HEK293 (cell line): ENCODE results near the gene CYP2S1.
A peak's percentile ranks its signal among the peaks of the same experiment; 100 is the strongest.

ENCODE experiments used
- CTCF ChIA-PET: fragments of 350-600 bp; formaldehyde crosslinking; extraction: SDS; loops from one replicate; lab custom pipeline; 2021; ENCODE audit warnings: antibody characterized with exemption; lab: Yijun Ruan, JAX
- POLR2A ChIA-PET: fragments of 300-600 bp; formaldehyde crosslinking; extraction: SDS; loops from one replicate; lab custom pipeline; 2020; ENCODE audit warnings: antibody characterized with exemption, inconsistent platforms; lab: Yijun Ruan, JAX
- H3K27ac ChIP-seq: fragments of 200-500 bp; sonication (Bioruptor generic); 2 replicates; pipeline ENCODE4 v1.5.1; 2014; ENCODE audit warnings: low read depth, low read length, control low read depth, inconsistent platforms; ENCODE audit errors: extremely low read depth
- H3K36me3 ChIP-seq, 2 experiments: fragments of 200-500 bp in 1 of 2; sonication (Bioruptor generic) in 1 of 2; 1 replicate in 1 of 2; 2 replicates in 1 of 2; pipeline ENCODE4 v1.5.1; 2014 to 2017; ENCODE audit warnings: inconsistent platforms in 2 of 2, low read length in 2 of 2; ENCODE audit not compliant: control insufficient read depth in 2 of 2, insufficient read depth in 1 of 2
- H3K4me1 ChIP-seq: fragments of 200-500 bp; sonication (Bioruptor generic); 2 replicates; pipeline ENCODE4 v1.5.1; 2014; ENCODE audit warnings: mild to moderate bottlenecking, low read length, inconsistent platforms; ENCODE audit not compliant: control insufficient read depth, insufficient read depth
- H3K4me3 ChIP-seq: 2 replicates; pipeline ENCODE4 v1.5.1; 2011; ENCODE audit warnings: low read depth, mild to moderate bottlenecking, control low read depth, low read length, moderate library complexity
- H3K9me3 ChIP-seq: fragments of 200-500 bp; sonication (Bioruptor generic); 2 replicates; pipeline ENCODE4 v1.5.1; 2014; ENCODE audit warnings: low read depth, low read length, inconsistent platforms; ENCODE audit not compliant: control insufficient read depth, insufficient read depth
- GLI4 ChIP-seq: fragments of 450-650 bp; formaldehyde crosslinking; IDR thresholded peaks from 2 replicates; pipeline ENCODE4 v1.5.1; 2016; ENCODE audit warnings: missing biosample characterization, missing genetic modification characterization
- GLIS2 ChIP-seq: fragments of 450-650 bp; formaldehyde crosslinking; IDR thresholded peaks from 2 replicates; pipeline ENCODE4 v1.5.1; 2016; ENCODE audit warnings: missing biosample characterization, missing genetic modification characterization
- HOXA7 ChIP-seq: sonication (generic); formaldehyde crosslinking; IDR thresholded peaks from 2 replicates; pipeline ENCODE4 v1.8.1; 2022; ENCODE audit warnings: missing genetic modification reagents, borderline replicate concordance
- KLF1 ChIP-seq: fragments of 450-650 bp; formaldehyde crosslinking; IDR thresholded peaks from 2 replicates; pipeline ENCODE4 v1.5.1; 2016; ENCODE audit warnings: missing biosample characterization, missing genetic modification characterization
- KLF17 ChIP-seq: fragments of 450-650 bp; formaldehyde crosslinking; IDR thresholded peaks from 2 replicates; pipeline ENCODE4 v1.5.1; 2016; ENCODE audit warnings: missing biosample characterization, missing genetic modification characterization
- KLF8 ChIP-seq: fragments of 450-650 bp; formaldehyde crosslinking; IDR thresholded peaks from 2 replicates; pipeline ENCODE4 v1.5.1; 2016; ENCODE audit warnings: missing biosample characterization, missing genetic modification characterization
- PRDM10 ChIP-seq: fragments of 450-650 bp; formaldehyde crosslinking; IDR thresholded peaks from 2 replicates; pipeline ENCODE4 v1.5.1; 2016; ENCODE audit warnings: missing biosample characterization, missing genetic modification characterization
- SP3 ChIP-seq: fragments of 450-650 bp; formaldehyde crosslinking; IDR thresholded peaks from 2 replicates; pipeline ENCODE4 v1.5.1; 2016; ENCODE audit warnings: missing biosample characterization, missing genetic modification characterization
- WT1 ChIP-seq: fragments of 450-650 bp; formaldehyde crosslinking; IDR thresholded peaks from 2 replicates; pipeline ENCODE4 v1.5.1; 2016; ENCODE audit warnings: missing biosample characterization, missing genetic modification characterization
- ZFHX2 ChIP-seq: fragments of 450-650 bp; formaldehyde crosslinking; conservative IDR thresholded peaks from 2 replicates; pipeline ENCODE4 v1.5.1; 2016; ENCODE audit warnings: missing biosample characterization, missing genetic modification characterization
- ZFP3 ChIP-seq: fragments of 450-650 bp; formaldehyde crosslinking; IDR thresholded peaks from 2 replicates; pipeline ENCODE4 v1.5.1; 2016; ENCODE audit warnings: low read depth, missing biosample characterization, missing genetic modification characterization
- ZFP69B ChIP-seq: fragments of 450-650 bp; formaldehyde crosslinking; IDR thresholded peaks from 2 replicates; pipeline ENCODE4 v1.5.1; 2016; ENCODE audit warnings: missing biosample characterization, missing genetic modification characterization
- ZNF132 ChIP-seq: fragments of 450-650 bp; formaldehyde crosslinking; IDR thresholded peaks from 2 replicates; pipeline ENCODE4 v1.5.1; 2017; ENCODE audit warnings: missing biosample characterization, missing genetic modification characterization, borderline replicate concordance
- ZNF140 ChIP-seq: fragments of 450-650 bp; formaldehyde crosslinking; IDR thresholded peaks from 2 replicates; pipeline ENCODE4 v1.5.1; 2016; ENCODE audit warnings: missing biosample characterization, missing genetic modification characterization
- ZNF23 ChIP-seq: fragments of 450-650 bp; formaldehyde crosslinking; IDR thresholded peaks from 2 replicates; pipeline ENCODE4 v1.5.1; 2016; ENCODE audit warnings: missing biosample characterization, missing genetic modification characterization, borderline replicate concordance
- ZNF449 ChIP-seq: fragments of 450-650 bp; formaldehyde crosslinking; IDR thresholded peaks from 2 replicates; pipeline ENCODE4 v1.5.1; 2017; ENCODE audit warnings: missing biosample characterization, mild to moderate bottlenecking, missing genetic modification characterization, moderate library complexity
- ZNF580 ChIP-seq: fragments of 450-650 bp; formaldehyde crosslinking; IDR thresholded peaks from 2 replicates; pipeline ENCODE4 v1.5.1; 2016; ENCODE audit warnings: missing biosample characterization, missing genetic modification characterization
- ZNF600 ChIP-seq: fragments of 450-650 bp; formaldehyde crosslinking; IDR thresholded peaks from 2 replicates; pipeline ENCODE4 v1.5.1; 2016; ENCODE audit warnings: missing biosample characterization, missing genetic modification characterization
- ZNF610 ChIP-seq: fragments of 450-650 bp; formaldehyde crosslinking; IDR thresholded peaks from 2 replicates; pipeline ENCODE4 v1.5.1; 2016; ENCODE audit warnings: missing biosample characterization, missing genetic modification characterization, borderline replicate concordance
- ZNF645 ChIP-seq: fragments of 450-650 bp; formaldehyde crosslinking; IDR thresholded peaks from 2 replicates; pipeline ENCODE4; 2016; ENCODE audit warnings: missing biosample characterization, missing genetic modification characterization
- ZNF677 ChIP-seq: fragments of 450-650 bp; IDR thresholded peaks from 2 replicates; pipeline ENCODE4 v1.5.0; 2018; ENCODE audit warnings: missing biosample characterization, mild to moderate bottlenecking, missing genetic modification characterization, moderate library complexity
- ZNF692 ChIP-seq: fragments of 450-650 bp; formaldehyde crosslinking; IDR thresholded peaks from 2 replicates; pipeline ENCODE4 v1.5.1; 2016; ENCODE audit warnings: missing biosample characterization, missing genetic modification characterization
- ZNF701 ChIP-seq: fragments of 450-650 bp; formaldehyde crosslinking; IDR thresholded peaks from 2 replicates; pipeline ENCODE4 v1.5.1; 2016; ENCODE audit warnings: missing biosample characterization, missing genetic modification characterization
- ZSCAN4 ChIP-seq: fragments of 450-650 bp; formaldehyde crosslinking; IDR thresholded peaks from 2 replicates; pipeline ENCODE4 v1.5.1; 2017; ENCODE audit warnings: missing biosample characterization, missing genetic modification characterization
- ZXDB ChIP-seq: fragments of 450-650 bp; formaldehyde crosslinking; IDR thresholded peaks from 2 replicates; pipeline ENCODE4 v1.5.1; 2016; ENCODE audit warnings: missing biosample characterization, missing genetic modification characterization

The CYP2S1 gene

GRCh38 chr19:41223431-41224234, 30.6 kb downstream of the CYP2S1 start:
- Histone ChIP-seq H3K9me3 (no peaks in the 10 kb centered on the region), H3K4me1 (peaks cover 3% of the 10 kb centered on the region; the same call in 1 of the 2 replicates), H3K27ac (no peak overlapping the region), H3K4me3 (no peak overlapping the region), H3K36me3 (no peaks in the 10 kb centered on the region)
- ChIA-PET CTCF (interaction anchor here (0.6 to 2.6 kb wide), 6 partner anchors 15 to 39 kb away, joined by 3 to 19 read pairs (median 4); no protein-coding TSS in a partner anchor), POLR2A (interaction anchor here (1.1 to 2.2 kb wide), 2 partner anchors 40 to 140 kb away, joined by 3 to 14 read pairs; partner anchors contain the start of genes B9D2 and HNRNPUL1)
- TF ChIP-seq ZNF645 (tag by site-specific recombination), result no peak
- TF ChIP-seq GLI4 (tag by site-specific recombination), result no peak
- TF ChIP-seq SP3 (tag by site-specific recombination), result no peak
- TF ChIP-seq ZNF677 (tag by site-specific recombination), result no peak
- TF ChIP-seq WT1 (tag by site-specific recombination), result no peak
- peak; percentile 38; the same call in 1 of the 2 replicates for TF ChIP-seq KLF8 (tag by site-specific recombination)
- TF ChIP-seq HOXA7 (CRISPR knock-in tag), result no peak
- no peak for TF ChIP-seq ZNF701 (tag by site-specific recombination)
- TF ChIP-seq ZNF140 (tag by site-specific recombination), result no peak
- TF ChIP-seq ZFHX2 (tag by site-specific recombination), result peak; percentile 79
- TF ChIP-seq KLF1, result no peak; the same call in 1 of the 2 replicates
- no peak for TF ChIP-seq ZFP3 (tag by site-specific recombination)
- TF ChIP-seq ZNF610 (tag by site-specific recombination), result no peak
- peak; percentile 84; the same call in 1 of the 2 replicates for TF ChIP-seq ZNF600 (tag by site-specific recombination)
- peak; percentile 52; the same call in 1 of the 2 replicates for TF ChIP-seq ZNF692 (tag by site-specific recombination)
- peak; percentile 97 for TF ChIP-seq PRDM10 (tag by site-specific recombination)
- TF ChIP-seq KLF17 (tag by site-specific recombination), result 0 out of 2 replicates have a peak, but pooled peaks have one; percentile 27
- TF ChIP-seq ZSCAN4 (tag by site-specific recombination), result peak; percentile 36; the same call in 1 of the 2 replicates
- no peak for TF ChIP-seq ZNF23 (tag by site-specific recombination)
- TF ChIP-seq GLIS2 (tag by site-specific recombination), result 0 out of 2 replicates have a peak, but pooled peaks have one; percentile 16
- TF ChIP-seq ZXDB (tag by site-specific recombination), result no peak
- TF ChIP-seq ZNF580 (tag by site-specific recombination), result no peak
- no peak for TF ChIP-seq ZNF449
- TF ChIP-seq ZFP69B (tag by site-specific recombination), result peak; percentile 62; the same call in 1 of the 2 replicates
- no peak for TF ChIP-seq ZNF132 (tag by site-specific recombination)
